HG02642 (cell line): ENCODE data around the gene ULK1.
A peak's percentile ranks its signal among the peaks of the same experiment; 100 is the strongest.
"Not testable (repeated sequence)": the region's sequence is repeated elsewhere in the genome, so short reads cannot be mapped to it uniquely, and the experiment has no call there.

Experiments used
- ATAC-seq: cut with Tn5 transposase; IDR thresholded peaks from one replicate; pipeline ENCODE4 v1.9.1; 2021; ENCODE audit warnings: mild to moderate bottlenecking; ENCODE audit not compliant: unreplicated experiment, poor library complexity

The ULK1 gene

GRCh38 chr12:131885076-131885475 is 9.3 kb upstream of the ULK1 start:
- ATAC-seq = not testable (repeated sequence)

GRCh38 chr12:131885543-131886057 is 8.8 kb upstream of the ULK1 start:
- no peak for ATAC-seq

- ATAC-seq = not testable (repeated sequence)
Observed at GRCh38 chr12:131891722-131892121, 2.7 kb upstream of the ULK1 start.

- ATAC-seq = no peak
Observed at GRCh38 chr12:131892711-131893604, 1.5 kb upstream of the ULK1 start.

GRCh38 chr12:131893605-131894312 is 663 bp upstream of the ULK1 start:
- no peak for ATAC-seq

- ATAC-seq = no peak
Observed at GRCh38 chr12:131894981-131895639, 688 bp downstream of the ULK1 start.

- no peak for ATAC-seq
Observed at GRCh38 chr12:131895640-131896079, 1.2 kb downstream of the ULK1 start.

- ATAC-seq = peak; percentile 63
Observed at GRCh38 chr12:131896080-131896810, 1.8 kb downstream of the ULK1 start.

GRCh38 chr12:131896811-131897270 is 2.4 kb downstream of the ULK1 start:
- ATAC-seq = no peak

- no peak for ATAC-seq
Observed at GRCh38 chr12:131897276-131897675, 2.9 kb downstream of the ULK1 start.

GRCh38 chr12:131897875-131898274 is 3.5 kb downstream of the ULK1 start:
- ATAC-seq = no peak

- ATAC-seq = no peak
Observed at GRCh38 chr12:131900397-131900796, 6.0 kb downstream of the ULK1 start.

- no peak for ATAC-seq
Observed at GRCh38 chr12:131901431-131902331, 7.3 kb downstream of the ULK1 start.

- ATAC-seq = no peak
Observed at GRCh38 chr12:131902332-131903241, 8.2 kb downstream of the ULK1 start.

- no peak for ATAC-seq
Observed at GRCh38 chr12:131903270-131904255, 9.1 kb downstream of the ULK1 start.

- no peak for ATAC-seq
Observed at GRCh38 chr12:131904346-131904745, 9.9 kb downstream of the ULK1 start.
